ENCODE results near the gene C2CD4B. TPM values are rescaled to one million over a fixed set of nuclear protein-coding genes. Genes with fewer than 3 reads are reported as not detected.

Gene C2CD4B, protein sequence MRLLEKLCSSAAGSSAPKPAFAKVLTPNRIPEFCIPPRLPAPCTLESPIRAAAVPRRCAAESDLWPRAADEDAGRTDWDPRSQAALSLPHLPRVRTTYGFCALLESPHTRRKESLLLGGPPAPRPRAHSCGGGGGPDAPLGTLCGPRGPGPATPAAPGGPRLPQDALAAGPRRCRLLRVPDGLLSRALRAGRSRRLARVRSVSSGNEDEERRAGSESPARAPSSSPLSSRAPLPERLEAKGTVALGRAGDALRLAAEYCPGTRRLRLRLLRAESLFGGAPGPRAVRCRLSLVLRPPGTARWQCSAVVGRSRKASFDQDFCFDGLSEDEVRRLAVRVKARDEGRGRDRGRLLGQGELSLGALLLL
- 1 to 10 TPM in 3 of 4 donors, not detected in 1; 1.4 to 3.7 (median 3.2) TPM for polyA plus RNA-seq
- long read RNA-seq, donor 1 = 0 reads
- long read RNA-seq, donor 2, partial matches to known transcripts = 0 of 1 reads
- long read RNA-seq, donor 2, other reads (novel, unspliced or antisense) = 0 of 1 reads
- long read RNA-seq, donor 3, partial matches to known transcripts = 0 of 2 reads
- long read RNA-seq, donor 3, other reads (novel, unspliced or antisense) = 0 of 2 reads
- long read RNA-seq, donor 4 = 0 reads
- long read RNA-seq, donor 5 = 0 reads
- long read RNA-seq, donor 6, partial matches to known transcripts = 0 of 2 reads
- long read RNA-seq, donor 6, other reads (novel, unspliced or antisense) = 0 of 2 reads
- long read RNA-seq, donor 7, transcript C2CD4B-201 (2 exons, 1,579 nt) = major isoform, 13 of 13 reads
- long read RNA-seq, donor 7, partial matches to known transcripts = 0 of 13 reads
- long read RNA-seq, donor 7, other reads (novel, unspliced or antisense) = 0 of 13 reads
- long read RNA-seq, donor 8, partial matches to known transcripts = 0 of 1 reads
- long read RNA-seq, donor 8, other reads (novel, unspliced or antisense) = 0 of 1 reads
- long read RNA-seq, donor 9 = 0 reads
- long read RNA-seq, donor 10, partial matches to known transcripts = 0 of 4 reads
- long read RNA-seq, donor 10, other reads (novel, unspliced or antisense) = 0 of 4 reads

DNA sequence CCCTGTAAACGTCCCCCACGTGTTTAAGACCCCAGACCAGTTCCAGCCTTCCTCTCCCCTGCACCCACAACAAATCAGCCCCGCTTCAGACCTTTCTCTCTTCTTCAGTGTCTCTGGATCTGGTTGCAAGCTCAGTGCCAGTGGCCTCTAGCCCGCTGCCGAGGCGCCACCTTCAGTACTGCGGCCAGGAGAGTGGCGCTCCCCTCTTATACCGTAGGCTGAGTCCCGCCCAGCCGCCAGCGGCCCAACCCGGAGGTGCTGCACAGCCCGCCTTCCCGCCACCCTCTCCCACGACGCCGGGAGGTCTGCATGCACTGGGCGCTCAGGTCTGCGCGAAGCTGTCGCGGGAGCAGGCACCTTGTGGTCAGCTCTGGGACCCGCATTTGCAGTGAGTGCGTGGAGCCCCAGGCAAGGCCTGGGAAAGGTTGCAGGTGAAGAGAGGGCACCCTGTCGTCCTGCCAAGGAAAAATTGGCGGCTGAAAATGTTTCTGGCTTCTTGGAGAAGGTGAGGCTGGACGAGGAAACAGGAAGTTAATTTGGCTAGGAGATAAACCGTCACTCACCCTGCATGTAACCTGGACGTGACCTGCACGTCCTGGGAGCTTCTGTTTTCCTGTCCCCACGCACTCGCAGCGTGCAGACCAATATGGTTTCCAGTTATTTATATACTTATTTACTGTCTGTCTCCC lies at the start of gene C2CD4B:
TSS of gene C2CD4B (minus strand) at position 182 of the 689 bp plus-strand sequence. CDS start 301 bp downstream, outside the sequence.
- WGBS, 3 donors = 12 to 19% (median 18%) methylated on average over 33 to 34 of the region's 34 CpGs
- peak; percentile 71 to 79 for DNase-seq
- H3K27ac ChIP-seq (ENCODE audit: low read depth in 1 of 3, low read length in 2 of 3) = peak within 1 kb of the TSS in 1 of 3 donors; percentile 68
- H3K27me3 ChIP-seq (ENCODE audit: control insufficient read depth in 3 of 3, insufficient read depth in 3 of 3, low read length in 3 of 3) = peaks cover 0 to 35% (median 10%) of the 10 kb centered on the region in 3 donors
- H3K9me3 ChIP-seq (ENCODE audit: control insufficient read depth in 2 of 2, insufficient read depth in 1 of 2, low read depth in 1 of 2, low read length in 1 of 2) = no peaks in the 10 kb centered on the region
- FAIRE-seq = no peak
- H3K4me1 ChIP-seq (ENCODE audit: control insufficient read depth in 3 of 3, insufficient read depth in 2 of 3, low read depth in 1 of 3, low read length in 2 of 3) = peaks cover 0 to 7% (median 0%) of the 10 kb centered on the region in 3 donors
- peak within 1 kb of the TSS; percentile 27 to 65 (median 45) for H3K4me3 ChIP-seq (ENCODE audit: low read depth in 1 of 3, low read length in 3 of 3)
- H3K36me3 ChIP-seq (ENCODE audit: control insufficient read depth in 3 of 3, insufficient read depth in 2 of 3, low read depth in 1 of 3, low read length in 3 of 3) = no peaks in the 10 kb centered on the region

DNA sequence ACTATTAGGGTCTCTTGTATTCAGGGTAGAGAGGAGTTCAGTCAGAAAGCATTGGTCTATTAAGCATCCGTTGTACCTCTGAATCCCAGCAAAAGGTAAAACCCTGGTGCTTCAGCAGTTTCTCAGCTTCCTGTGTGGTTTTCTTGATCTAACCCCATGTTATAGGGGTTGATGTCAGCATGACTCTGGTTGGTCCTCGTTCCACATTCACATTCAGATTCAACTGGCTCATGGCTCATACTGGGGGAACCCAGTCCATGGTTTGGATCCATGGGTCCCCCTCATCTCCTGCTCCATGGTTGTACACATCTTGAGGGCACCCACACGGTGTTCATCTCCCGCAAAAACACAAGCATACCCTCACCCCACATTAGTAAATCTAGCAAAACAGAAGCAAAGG lies 47.7 kb upstream of the C2CD4B start:
- H3K36me3 ChIP-seq (ENCODE audit: control insufficient read depth in 3 of 3, insufficient read depth in 2 of 3, low read depth in 1 of 3, low read length in 3 of 3) = no peaks in the 10 kb centered on the region
- no peak overlapping the region for H3K4me3 ChIP-seq (ENCODE audit: low read depth in 1 of 3, low read length in 3 of 3)
- peaks cover 0 to 2% (median 0%) of the 10 kb centered on the region in 3 donors for H3K27me3 ChIP-seq (ENCODE audit: control insufficient read depth in 3 of 3, insufficient read depth in 3 of 3, low read length in 3 of 3)
- DNase-seq (no peak), FAIRE-seq (no peak)
- no peaks in the 10 kb centered on the region for H3K4me1 ChIP-seq (ENCODE audit: control insufficient read depth in 3 of 3, insufficient read depth in 2 of 3, low read depth in 1 of 3, low read length in 2 of 3)
- H3K27ac ChIP-seq (ENCODE audit: low read depth in 1 of 3, low read length in 2 of 3) = no peak overlapping the region
- 86 to 94% (median 90%) methylated on average over 4 of the region's 4 CpGs for WGBS, 3 donors
- peaks cover 2 to 43% of the 10 kb centered on the region in 2 donors for H3K9me3 ChIP-seq (ENCODE audit: control insufficient read depth in 2 of 2, insufficient read depth in 1 of 2, low read depth in 1 of 2, low read length in 1 of 2)

DNA sequence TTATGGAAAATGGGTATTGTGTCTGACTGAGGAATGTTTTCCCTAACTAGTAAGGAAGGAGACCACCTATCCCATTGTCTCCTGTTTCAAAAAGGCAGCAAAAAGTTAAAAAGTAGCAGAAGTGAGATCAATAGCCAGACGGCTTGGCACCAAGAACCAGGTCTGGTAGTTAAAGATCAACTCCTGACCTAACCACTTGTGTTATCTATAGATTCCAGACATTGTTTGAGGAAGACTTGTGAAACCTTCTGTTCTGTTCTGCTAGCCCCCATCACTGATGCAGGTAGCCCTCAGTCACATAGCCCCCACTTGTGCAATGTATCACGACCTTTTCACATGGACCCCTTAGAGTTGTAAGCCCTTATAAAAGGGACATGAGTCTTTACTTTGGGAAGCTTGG lies 46.3 kb upstream of the C2CD4B start:
- 41 to 67% (median 59%) methylated on average over 2 of the region's 2 CpGs for WGBS, 3 donors
- H3K27ac ChIP-seq (ENCODE audit: low read depth in 1 of 3, low read length in 2 of 3) = no peak overlapping the region
- FAIRE-seq = no peak
- H3K36me3 ChIP-seq (ENCODE audit: control insufficient read depth in 3 of 3, insufficient read depth in 2 of 3, low read depth in 1 of 3, low read length in 3 of 3) = no peaks in the 10 kb centered on the region
- no peaks in the 10 kb centered on the region for H3K4me1 ChIP-seq (ENCODE audit: control insufficient read depth in 3 of 3, insufficient read depth in 2 of 3, low read depth in 1 of 3, low read length in 2 of 3)
- no peaks in the 10 kb centered on the region for H3K27me3 ChIP-seq (ENCODE audit: control insufficient read depth in 3 of 3, insufficient read depth in 3 of 3, low read length in 3 of 3)
- H3K9me3 ChIP-seq (ENCODE audit: control insufficient read depth in 2 of 2, insufficient read depth in 1 of 2, low read depth in 1 of 2, low read length in 1 of 2) = peaks cover 0 to 35% of the 10 kb centered on the region in 2 donors
- no peak overlapping the region for H3K4me3 ChIP-seq (ENCODE audit: low read depth in 1 of 3, low read length in 3 of 3)
- no peak for DNase-seq

- WGBS, 3 donors = 28 to 65% (median 40%) methylated on average over 5 of the region's 5 CpGs
- DNase-seq (peak; percentile 29 to 35), FAIRE-seq (no peak)
- no peaks in the 10 kb centered on the region for H3K36me3 ChIP-seq (ENCODE audit: control insufficient read depth in 3 of 3, insufficient read depth in 2 of 3, low read depth in 1 of 3, low read length in 3 of 3)
- no peak overlapping the region for H3K27ac ChIP-seq (ENCODE audit: low read depth in 1 of 3, low read length in 2 of 3)
- H3K4me1 ChIP-seq (ENCODE audit: control insufficient read depth in 3 of 3, insufficient read depth in 2 of 3, low read depth in 1 of 3, low read length in 2 of 3) = no peaks in the 10 kb centered on the region
- H3K4me3 ChIP-seq (ENCODE audit: low read depth in 1 of 3, low read length in 3 of 3) = no peak overlapping the region
- H3K9me3 ChIP-seq (ENCODE audit: control insufficient read depth in 2 of 2, insufficient read depth in 1 of 2, low read depth in 1 of 2, low read length in 1 of 2) = peaks cover 0 to 29% of the 10 kb centered on the region in 2 donors
- H3K27me3 ChIP-seq (ENCODE audit: control insufficient read depth in 3 of 3, insufficient read depth in 3 of 3, low read length in 3 of 3) = no peaks in the 10 kb centered on the region
Observed at GRCh38 chr15:62209821-62210220, 44.7 kb upstream of the C2CD4B start.

DNA sequence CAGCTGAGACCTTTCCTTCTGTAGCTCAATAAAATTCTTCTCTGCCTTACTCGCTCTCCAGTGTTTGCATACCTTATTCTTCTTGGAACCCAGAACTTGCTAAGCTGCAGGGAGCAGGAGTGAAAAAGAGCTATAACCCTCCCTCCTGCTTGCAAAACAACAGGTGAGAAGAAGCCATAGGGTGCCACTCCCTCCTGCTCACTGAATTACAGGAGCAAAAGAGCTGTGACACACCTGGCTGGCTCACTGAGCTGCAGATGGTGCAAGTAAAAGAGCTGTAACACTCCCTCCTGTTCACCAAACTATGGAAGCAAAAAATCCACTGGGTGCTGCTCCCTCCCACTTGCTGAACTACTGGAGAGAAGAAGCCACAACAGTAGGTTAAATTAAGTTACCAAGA lies 44.2 kb upstream of the C2CD4B start:
- peaks cover 0 to 29% of the 10 kb centered on the region in 2 donors for H3K9me3 ChIP-seq (ENCODE audit: control insufficient read depth in 2 of 2, insufficient read depth in 1 of 2, low read depth in 1 of 2, low read length in 1 of 2)
- 19 to 68% (median 55%) methylated on average over 1 of the region's 1 CpG for WGBS, 3 donors
- DNase-seq (peak; percentile 18 to 52), FAIRE-seq (no peak)
- no peaks in the 10 kb centered on the region for H3K4me1 ChIP-seq (ENCODE audit: control insufficient read depth in 3 of 3, insufficient read depth in 2 of 3, low read depth in 1 of 3, low read length in 2 of 3)
- H3K27ac ChIP-seq (ENCODE audit: low read depth in 1 of 3, low read length in 2 of 3) = peak overlapping the region in 1 of 3 donors; percentile 4
- H3K27me3 ChIP-seq (ENCODE audit: control insufficient read depth in 3 of 3, insufficient read depth in 3 of 3, low read length in 3 of 3) = no peaks in the 10 kb centered on the region
- no peak overlapping the region for H3K4me3 ChIP-seq (ENCODE audit: low read depth in 1 of 3, low read length in 3 of 3)
- H3K36me3 ChIP-seq (ENCODE audit: control insufficient read depth in 3 of 3, insufficient read depth in 2 of 3, low read depth in 1 of 3, low read length in 3 of 3) = no peaks in the 10 kb centered on the region

GRCh38 chr15:62208884-62209283 lies 43.8 kb upstream of the C2CD4B start:
- no peak overlapping the region for H3K4me3 ChIP-seq (ENCODE audit: low read depth in 1 of 3, low read length in 3 of 3)
- H3K36me3 ChIP-seq (ENCODE audit: control insufficient read depth in 3 of 3, insufficient read depth in 2 of 3, low read depth in 1 of 3, low read length in 3 of 3) = no peaks in the 10 kb centered on the region
- no peak overlapping the region for H3K27ac ChIP-seq (ENCODE audit: low read depth in 1 of 3, low read length in 2 of 3)
- peaks cover 0 to 29% of the 10 kb centered on the region in 2 donors for H3K9me3 ChIP-seq (ENCODE audit: control insufficient read depth in 2 of 2, insufficient read depth in 1 of 2, low read depth in 1 of 2, low read length in 1 of 2)
- DNase-seq = no peak
- H3K27me3 ChIP-seq (ENCODE audit: control insufficient read depth in 3 of 3, insufficient read depth in 3 of 3, low read length in 3 of 3) = no peaks in the 10 kb centered on the region
- H3K4me1 ChIP-seq (ENCODE audit: control insufficient read depth in 3 of 3, insufficient read depth in 2 of 3, low read depth in 1 of 3, low read length in 2 of 3) = no peaks in the 10 kb centered on the region
- no peak for FAIRE-seq
- 59 to 83% (median 60%) methylated on average over 3 of the region's 3 CpGs for WGBS, 3 donors

- H3K9me3 ChIP-seq (ENCODE audit: control insufficient read depth in 2 of 2, insufficient read depth in 1 of 2, low read depth in 1 of 2, low read length in 1 of 2) = peaks cover 0 to 29% of the 10 kb centered on the region in 2 donors
- H3K27ac ChIP-seq (ENCODE audit: low read depth in 1 of 3, low read length in 2 of 3) = no peak overlapping the region
- no peak overlapping the region for H3K4me3 ChIP-seq (ENCODE audit: low read depth in 1 of 3, low read length in 3 of 3)
- H3K4me1 ChIP-seq (ENCODE audit: control insufficient read depth in 3 of 3, insufficient read depth in 2 of 3, low read depth in 1 of 3, low read length in 2 of 3) = no peaks in the 10 kb centered on the region
- FAIRE-seq (no peak), DNase-seq (no peak)
- no peaks in the 10 kb centered on the region for H3K27me3 ChIP-seq (ENCODE audit: control insufficient read depth in 3 of 3, insufficient read depth in 3 of 3, low read length in 3 of 3)
- H3K36me3 ChIP-seq (ENCODE audit: control insufficient read depth in 3 of 3, insufficient read depth in 2 of 3, low read depth in 1 of 3, low read length in 3 of 3) = no peaks in the 10 kb centered on the region
- WGBS, 3 donors = 92 to 95% (median 93%) methylated on average over 9 of the region's 9 CpGs
Observed at GRCh38 chr15:62208367-62208766, 43.3 kb upstream of the C2CD4B start.

- H3K36me3 ChIP-seq (ENCODE audit: control insufficient read depth in 3 of 3, insufficient read depth in 2 of 3, low read depth in 1 of 3, low read length in 3 of 3) = no peaks in the 10 kb centered on the region
- no peaks in the 10 kb centered on the region for H3K4me1 ChIP-seq (ENCODE audit: control insufficient read depth in 3 of 3, insufficient read depth in 2 of 3, low read depth in 1 of 3, low read length in 2 of 3)
- H3K27ac ChIP-seq (ENCODE audit: low read depth in 1 of 3, low read length in 2 of 3) = no peak overlapping the region
- no peak overlapping the region for H3K4me3 ChIP-seq (ENCODE audit: low read depth in 1 of 3, low read length in 3 of 3)
- no peaks in the 10 kb centered on the region for H3K9me3 ChIP-seq (ENCODE audit: control insufficient read depth in 2 of 2, insufficient read depth in 1 of 2, low read depth in 1 of 2, low read length in 1 of 2)
- FAIRE-seq (no peak), DNase-seq (no peak)
- H3K27me3 ChIP-seq (ENCODE audit: control insufficient read depth in 3 of 3, insufficient read depth in 3 of 3, low read length in 3 of 3) = peaks cover 0 to 7% (median 0%) of the 10 kb centered on the region in 3 donors
- 64 to 77% (median 76%) methylated on average over 2 of the region's 2 CpGs for WGBS, 3 donors
Observed at GRCh38 chr15:62190675-62191074, 25.6 kb upstream of the C2CD4B start.

All from small intestine (tissue), 16 donors.